ENCODE data around the gene MEGF6.
"Not testable (repeated sequence)": the region's sequence is repeated elsewhere in the genome, so short reads cannot be mapped to it uniquely, and the experiment has no call there.

Gene MEGF6

GRCh38 chr1:3623441-3624199 is 12.3 kb upstream of the MEGF6 start:
- Histone ChIP-seq H3K4me3 (ENCODE audit: low read depth, low read length) (peak overlapping the region; percentile 98), H3K9me3 (ENCODE audit: control insufficient read depth, low read length) (no peaks in the 10 kb centered on the region), H3K36me3 (ENCODE audit: control insufficient read depth, insufficient read depth, low read length) (no peaks in the 10 kb centered on the region), H3K4me2 (ENCODE audit: low read length) (peak overlapping the region; percentile 99), H2AFZ (peak overlapping the region; percentile 77), H3K79me2 (no peaks in the 10 kb centered on the region), H3K9ac (no peak overlapping the region), H3K27me3 (ENCODE audit: control insufficient read depth, insufficient read depth, low read length) (no peaks in the 10 kb centered on the region), H3K27ac (no peak overlapping the region), H3K4me1 (no peaks in the 10 kb centered on the region)
- TF ChIP-seq CTCF (IDR thresholded peaks at IDR 0.05): no peak

GRCh38 chr1:3622102-3622501 is 10.8 kb upstream of the MEGF6 start:
- H3K9ac ChIP-seq; H3K27me3 ChIP-seq (ENCODE audit: control insufficient read depth, insufficient read depth, low read length); H3K9me3 ChIP-seq (ENCODE audit: control insufficient read depth, low read length); H3K36me3 ChIP-seq (ENCODE audit: control insufficient read depth, insufficient read depth, low read length); H3K27ac ChIP-seq; H2AFZ ChIP-seq; H3K4me3 ChIP-seq (ENCODE audit: low read depth, low read length); H3K4me2 ChIP-seq (ENCODE audit: low read length); H3K4me1 ChIP-seq; H3K79me2 ChIP-seq: not testable (repeated sequence)

GRCh38 chr1:3621151-3621671 is 9.9 kb upstream of the MEGF6 start:
- not testable (repeated sequence) for H3K4me1 ChIP-seq; H3K27me3 ChIP-seq (ENCODE audit: control insufficient read depth, insufficient read depth, low read length); H2AFZ ChIP-seq; H3K9me3 ChIP-seq (ENCODE audit: control insufficient read depth, low read length); H3K36me3 ChIP-seq (ENCODE audit: control insufficient read depth, insufficient read depth, low read length); H3K4me3 ChIP-seq (ENCODE audit: low read depth, low read length); H3K27ac ChIP-seq; H3K79me2 ChIP-seq; H3K9ac ChIP-seq; H3K4me2 ChIP-seq (ENCODE audit: low read length)
- TF ChIP-seq CTCF (IDR thresholded peaks at IDR 0.05): peak; percentile 46

- Histone ChIP-seq H3K4me2 (ENCODE audit: low read length) (no peak overlapping the region), H3K27me3 (ENCODE audit: control insufficient read depth, insufficient read depth, low read length) (no peaks in the 10 kb centered on the region), H3K36me3 (ENCODE audit: control insufficient read depth, insufficient read depth, low read length) (no peaks in the 10 kb centered on the region), H2AFZ (no peak overlapping the region), H3K4me1 (no peaks in the 10 kb centered on the region), H3K9ac (no peak overlapping the region), H3K27ac (no peak overlapping the region), H3K4me3 (ENCODE audit: low read depth, low read length) (no peak overlapping the region), H3K79me2 (no peaks in the 10 kb centered on the region), H3K9me3 (ENCODE audit: control insufficient read depth, low read length) (no peaks in the 10 kb centered on the region)
- no peak for TF ChIP-seq CTCF (IDR thresholded peaks at IDR 0.05)
These were observed 9.4 kb upstream of the MEGF6 start for GRCh38 chr1:3620708-3621107.

GRCh38 chr1:3618881-3619671 is 7.8 kb upstream of the MEGF6 start:
- Histone ChIP-seq H3K36me3 (ENCODE audit: control insufficient read depth, insufficient read depth, low read length) (no peaks in the 10 kb centered on the region), H3K9me3 (ENCODE audit: control insufficient read depth, low read length) (no peaks in the 10 kb centered on the region), H3K4me1 (no peaks in the 10 kb centered on the region), H3K4me3 (ENCODE audit: low read depth, low read length) (no peak overlapping the region), H3K27me3 (ENCODE audit: control insufficient read depth, insufficient read depth, low read length) (no peaks in the 10 kb centered on the region), H3K79me2 (no peaks in the 10 kb centered on the region), H3K27ac (no peak overlapping the region), H3K4me2 (ENCODE audit: low read length) (no peak overlapping the region), H3K9ac (no peak overlapping the region), H2AFZ (no peak overlapping the region)
- TF ChIP-seq CTCF (IDR thresholded peaks at IDR 0.05): peak; percentile 72

Data from parathyroid adenoma (tissue), 2 donors.